ENCODE results near the gene MAGEB1.

The MAGEB1 gene

DNA sequence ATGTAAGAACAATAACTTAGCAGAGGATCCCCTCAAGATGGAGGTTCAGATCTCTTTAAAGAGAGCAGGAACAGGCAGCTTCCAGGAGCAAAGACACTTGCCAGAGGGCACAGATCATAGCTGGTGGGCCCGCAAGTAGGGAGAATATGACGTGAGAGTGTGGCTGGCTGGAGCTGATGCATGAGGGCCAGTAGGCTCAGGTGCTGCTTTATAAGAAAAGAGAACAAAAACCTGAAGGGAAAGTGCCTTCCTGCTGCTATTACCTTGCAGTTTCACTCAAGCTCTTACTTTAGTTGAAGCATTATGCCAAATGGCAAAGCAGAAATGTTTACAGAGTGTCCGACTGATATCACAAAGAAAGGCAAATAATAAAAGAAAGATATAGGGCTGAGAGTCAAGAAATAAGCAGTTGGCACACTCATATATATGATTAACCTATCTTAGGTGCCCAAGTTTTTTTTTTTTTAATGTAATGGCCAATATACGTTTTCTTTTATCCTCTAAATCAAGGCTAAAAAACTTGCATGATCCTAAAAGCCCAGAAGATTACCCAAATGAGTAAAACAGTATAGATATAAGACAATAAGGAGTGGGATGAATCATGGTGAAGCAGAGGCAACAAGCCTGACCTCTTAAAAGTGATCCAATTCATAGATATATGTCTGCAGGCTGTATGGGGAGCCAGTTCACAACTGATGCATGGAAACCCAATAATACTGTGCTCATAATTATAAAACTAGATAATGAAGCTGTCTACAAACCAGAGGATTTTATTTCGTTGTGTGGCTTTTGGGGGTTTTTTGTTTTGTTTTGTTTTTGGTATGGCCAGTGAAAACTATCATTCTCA, 49.7 kb downstream of the MAGEB1 start:
- DNase-seq (ENCODE audit: low read depth), result no peak

DNA sequence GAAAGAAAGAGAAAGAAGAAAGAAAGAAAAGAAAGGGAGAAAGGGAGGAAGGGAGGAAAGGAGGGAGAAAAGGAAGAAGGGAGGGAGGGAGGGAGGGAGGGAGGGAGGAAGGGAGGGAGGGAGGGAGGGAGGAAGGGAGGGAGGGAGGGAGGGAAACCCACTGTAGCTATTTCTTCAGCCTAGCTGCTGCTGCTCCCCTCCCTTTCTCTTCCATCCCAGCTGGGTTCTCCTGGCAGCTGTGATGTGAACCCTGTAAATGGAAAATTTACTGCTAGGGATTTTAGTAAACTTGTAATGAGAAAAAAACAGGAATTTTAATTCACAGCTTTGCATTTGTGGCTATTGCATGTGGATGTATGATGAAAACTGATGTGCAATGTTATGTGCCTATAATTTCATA, 54.3 kb downstream of the MAGEB1 start:
- no peak for DNase-seq (ENCODE audit: low read depth)
